Measurements from ENCODE around the gene PPP2R5E. TPM values are rescaled to one million over a fixed set of nuclear protein-coding genes. Genes with fewer than 3 reads are reported as not detected.

PPP2R5E gene
- total and polyA plus RNA-seq, 9 of the 15 experiments (the other 6 are each of a cell fraction or from before 2014, with no cell fraction given), result 4.2 to 30.3 (median 11.0) TPM

GRCh38 chr14:63581491-63581890 is 38.3 kb upstream of the PPP2R5E start (continued):
- TF ChIP-seq CUX1 (CRISPR knock-in tag; IDR thresholded peaks at IDR 0.05) (no peak), ZNF263 (CRISPR knock-in tag; IDR thresholded peaks at IDR 0.05; ENCODE audit: borderline replicate concordance) (no peak), DPF2 (IDR thresholded peaks at IDR 0.05) (no peak), ZNF134 (CRISPR knock-in tag; conservative IDR thresholded peaks at IDR 0.05) (no peak), NONO (IDR thresholded peaks at IDR 0.05; ENCODE audit: low read depth in 2 of 2, low read length in 1 of 2) (no peak), CHD2 (IDR thresholded peaks at IDR 0.05; ENCODE audit: low read depth, low read length) (no peak)

DNA sequence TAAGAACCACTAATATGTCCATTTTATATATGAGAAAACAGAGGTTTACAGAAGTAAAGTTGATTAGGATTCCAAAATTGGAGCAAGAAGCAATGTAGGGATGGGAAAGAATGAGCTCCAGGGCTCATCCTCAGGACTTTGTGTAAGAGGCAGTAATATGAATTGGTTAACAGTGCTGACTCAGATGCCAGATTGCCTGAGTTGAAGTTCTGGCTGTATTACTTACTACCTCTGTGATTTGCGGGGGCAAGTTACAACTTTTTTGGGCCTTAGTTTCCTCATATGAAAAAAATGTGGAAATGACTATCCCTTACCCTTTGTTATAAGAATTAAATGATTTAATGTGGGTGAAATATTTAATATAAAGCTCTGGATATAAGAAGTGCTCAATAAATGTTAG is 35.1 kb upstream of the PPP2R5E start:
- intact Hi-C loops (cut with micrococcal nuclease), result no loop called here
- Histone ChIP-seq H3K9me3 (replicated peaks; ENCODE audit: control insufficient read depth, insufficient read depth, low read depth, low read length) (no peaks in the 10 kb centered on the region), H2AFZ (ENCODE audit: low read depth, low read length) (no peak overlapping the region), H3K27ac (ENCODE audit: extremely low read depth, low read depth, low read length) (no peak overlapping the region), H3K9ac (ENCODE audit: insufficient read depth in 1 of 2, low read depth in 2 of 2, low read length in 2 of 2) (no peak overlapping the region), H3K4me2 (ENCODE audit: insufficient read depth, low read length) (no peak overlapping the region), H3K4me1 (replicated peaks in 1 of 2; ENCODE audit: control insufficient read depth in 2 of 2, insufficient read depth in 2 of 2, low read length in 2 of 2) (no peaks in the 10 kb centered on the region), H4K20me1 (replicated peaks; ENCODE audit: control insufficient read depth, insufficient read depth, low read length) (no peaks in the 10 kb centered on the region), H3K36me3 (ENCODE audit: control insufficient read depth, insufficient read depth, low read length) (no peaks in the 10 kb centered on the region), H3K79me2 (ENCODE audit: control insufficient read depth, insufficient read depth, low read length) (no peaks in the 10 kb centered on the region), H3K9me1 (ENCODE audit: control insufficient read depth, insufficient read depth, low read length) (no peaks in the 10 kb centered on the region), H3K27me3 (ENCODE audit: control insufficient read depth in 2 of 2, insufficient read depth in 2 of 2, low read length in 2 of 2) (peaks cover 3 to 8% of the 10 kb centered on the region in 2 experiments; a peak in 3 of 5 replicates), H3K4me3 (no peak overlapping the region)
- ChIA-PET POLR2A (interaction anchor here (0.6 kb wide), 1 partner anchor 49 kb away, joined by 3 read pairs; no protein-coding TSS in a partner anchor), CTCF (ENCODE audit: low intra/inter-chr PET ratio) (no interaction called here)
- no TSS peak for BruUV-seq (replicated peaks)
- no peak for DNase-seq (ENCODE audit: extremely low read depth in 1 of 4, low spot score in 3 of 4)
- 42% methylated on average over 1 of the region's 1 CpG for WGBS (ENCODE audit: insufficient coverage, low coverage, missing lambda C conversion rate)
- in situ Hi-C loops (cut with MboI), result no loop called here
- ATAC-seq, result no peak
- FAIRE-seq, result no peak
- TF ChIP-seq STAT5A (IDR thresholded peaks at IDR 0.05; ENCODE audit: borderline replicate concordance, low read length) (no peak), SRSF1 (IDR thresholded peaks at IDR 0.05; ENCODE audit: low read depth, low read length) (no peak), SMARCB1 (IDR thresholded peaks at IDR 0.05; ENCODE audit: insufficient read length, low read depth) (no peak), FOXM1 (IDR thresholded peaks at IDR 0.05; ENCODE audit: low read depth) (no peak), FOXM1 (CRISPR knock-in tag; IDR thresholded peaks at IDR 0.05; ENCODE audit: low read depth) (no peak), TCF7L2 (IDR thresholded peaks at IDR 0.05; ENCODE audit: low read depth, low read length) (no peak), ZZZ3 (IDR thresholded peaks at IDR 0.05) (no peak)
- TF ChIP-seq, protein P1, sequence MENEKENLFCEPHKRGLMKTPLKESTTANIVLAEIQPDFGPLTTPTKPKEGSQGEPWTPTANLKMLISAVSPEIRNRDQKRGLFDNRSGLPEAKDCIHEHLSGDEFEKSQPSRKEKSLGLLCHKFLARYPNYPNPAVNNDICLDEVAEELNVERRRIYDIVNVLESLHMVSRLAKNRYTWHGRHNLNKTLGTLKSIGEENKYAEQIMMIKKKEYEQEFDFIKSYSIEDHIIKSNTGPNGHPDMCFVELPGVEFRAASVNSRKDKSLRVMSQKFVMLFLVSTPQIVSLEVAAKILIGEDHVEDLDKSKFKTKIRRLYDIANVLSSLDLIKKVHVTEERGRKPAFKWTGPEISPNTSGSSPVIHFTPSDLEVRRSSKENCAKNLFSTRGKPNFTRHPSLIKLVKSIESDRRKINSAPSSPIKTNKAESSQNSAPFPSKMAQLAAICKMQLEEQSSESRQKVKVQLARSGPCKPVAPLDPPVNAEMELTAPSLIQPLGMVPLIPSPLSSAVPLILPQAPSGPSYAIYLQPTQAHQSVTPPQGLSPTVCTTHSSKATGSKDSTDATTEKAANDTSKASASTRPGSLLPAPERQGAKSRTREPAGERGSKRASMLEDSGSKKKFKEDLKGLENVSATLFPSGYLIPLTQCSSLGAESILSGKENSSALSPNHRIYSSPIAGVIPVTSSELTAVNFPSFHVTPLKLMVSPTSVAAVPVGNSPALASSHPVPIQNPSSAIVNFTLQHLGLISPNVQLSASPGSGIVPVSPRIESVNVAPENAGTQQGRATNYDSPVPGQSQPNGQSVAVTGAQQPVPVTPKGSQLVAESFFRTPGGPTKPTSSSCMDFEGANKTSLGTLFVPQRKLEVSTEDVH (IDR thresholded peaks at IDR 0.05; ENCODE audit: low read depth, partially characterized antibody), result no peak
